HG03039 (cell line): ENCODE data around the gene AKAP6.

Source experiments
- ATAC-seq: cut with Tn5 transposase; IDR thresholded peaks from one replicate; pipeline ENCODE4 v1.9.1; 2021; ENCODE audit warnings: mild to moderate bottlenecking, moderate library complexity; ENCODE audit not compliant: unreplicated experiment

AKAP6 gene

DNA sequence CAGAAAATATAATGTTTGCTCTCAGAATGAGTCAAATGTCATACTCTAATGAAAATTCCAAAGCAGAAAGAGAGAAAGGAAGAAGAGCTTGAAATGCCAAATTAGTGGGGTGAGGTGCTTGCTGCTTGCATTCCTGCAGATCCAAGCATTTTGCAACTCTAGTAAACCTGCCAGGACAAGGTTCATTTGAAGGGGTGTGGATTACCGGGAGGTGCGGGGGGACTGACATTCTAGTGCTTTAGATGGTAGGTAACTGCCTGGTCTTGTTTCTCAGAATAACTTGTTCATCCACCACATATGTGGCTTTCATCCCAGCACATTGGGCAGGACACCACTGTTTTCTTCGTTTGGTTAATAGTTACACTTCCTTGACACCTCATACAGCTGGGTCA lies 144.4 kb downstream of the AKAP6 start:
- ATAC-seq = no peak

DNA sequence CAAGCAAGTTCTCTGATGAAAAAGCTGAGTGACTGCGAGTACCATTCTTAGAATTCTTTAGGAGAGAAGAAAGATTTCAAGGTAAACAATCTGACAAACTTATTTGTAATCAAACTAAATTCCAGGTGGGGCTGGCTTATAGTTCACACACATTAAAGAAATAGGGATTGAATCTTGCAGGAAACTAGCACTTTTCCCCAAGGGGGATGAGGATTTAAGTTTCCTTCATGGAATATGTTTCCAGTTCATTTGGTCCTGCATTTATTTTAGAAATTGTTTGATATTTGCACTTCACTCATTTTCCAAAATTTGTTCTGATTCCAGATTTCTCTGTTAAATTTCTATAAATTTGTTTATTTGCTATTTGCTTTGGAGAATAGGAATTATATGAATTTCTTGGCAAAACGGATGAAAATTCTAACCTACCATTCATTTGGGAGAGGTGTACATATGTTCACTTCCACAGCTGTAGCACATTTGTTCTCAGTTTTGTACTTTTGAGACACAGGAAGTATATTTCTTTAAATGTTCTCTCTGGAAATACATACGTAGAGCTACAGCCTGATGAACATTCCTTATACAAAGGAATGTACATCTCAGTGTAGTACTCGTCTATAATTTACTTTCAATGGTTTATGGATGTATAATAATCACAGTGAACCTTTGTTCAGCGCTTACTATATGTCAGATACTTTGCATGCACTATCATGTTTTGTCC lies 145.5 kb downstream of the AKAP6 start:
- no peak for ATAC-seq

DNA sequence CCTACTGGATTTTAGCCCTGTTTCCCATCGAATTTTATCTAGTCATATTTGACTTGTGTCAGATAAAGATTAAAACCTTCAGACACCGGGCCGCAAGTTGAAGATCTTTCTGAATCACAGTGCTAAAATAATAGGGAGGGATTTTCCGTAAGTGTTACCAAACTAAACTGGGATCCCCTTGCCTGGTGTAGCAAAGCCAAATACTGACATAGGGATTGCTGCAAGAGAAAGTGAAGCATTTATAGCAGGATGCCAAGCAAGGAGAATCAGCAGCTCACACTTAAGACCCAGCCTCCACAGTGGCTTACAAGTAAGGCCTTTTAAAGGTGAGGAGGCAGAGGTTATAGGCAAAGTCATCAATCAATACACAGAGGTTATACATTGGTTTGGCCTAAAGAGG lies 147.4 kb downstream of the AKAP6 start:
- ATAC-seq = no peak

DNA sequence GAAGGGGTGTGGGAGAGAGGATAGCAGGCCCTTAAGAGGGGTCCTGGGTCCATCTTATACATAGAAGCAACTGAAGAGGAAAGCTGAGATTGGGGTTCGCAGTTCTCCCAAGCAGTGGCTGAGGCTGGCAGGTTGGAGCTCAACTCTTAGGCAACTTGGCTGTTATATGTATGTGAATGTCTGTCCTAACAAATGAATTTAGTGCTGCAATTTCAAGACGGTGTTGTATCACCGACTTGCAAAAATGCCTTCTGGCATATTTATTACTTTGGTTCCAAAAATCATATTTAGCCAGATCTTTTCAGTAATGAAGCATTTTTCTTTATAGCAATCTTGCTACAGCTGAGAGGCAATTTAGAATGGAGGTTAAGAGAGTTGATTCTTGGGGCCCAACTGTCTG lies 148.3 kb downstream of the AKAP6 start:
- ATAC-seq = no peak

DNA sequence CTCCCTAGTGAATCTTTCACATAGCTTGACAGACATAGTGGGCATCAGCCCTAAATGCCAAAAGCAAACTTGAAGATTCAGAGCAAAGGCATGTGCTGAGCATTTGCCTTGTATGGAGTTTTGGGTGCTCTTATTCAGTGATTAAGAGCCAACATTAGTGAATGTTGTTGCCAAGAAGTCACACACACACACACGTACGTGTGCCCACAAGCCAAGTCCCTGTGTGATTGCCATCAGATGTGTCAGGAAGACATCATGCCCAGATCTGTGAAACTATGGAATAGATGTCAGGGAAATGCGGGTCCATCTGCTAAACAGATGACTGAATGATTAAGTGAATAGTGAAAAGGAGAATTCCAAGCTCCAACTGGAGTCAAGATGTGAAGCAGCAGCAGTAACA lies 149.0 kb downstream of the AKAP6 start:
- ATAC-seq = no peak

DNA sequence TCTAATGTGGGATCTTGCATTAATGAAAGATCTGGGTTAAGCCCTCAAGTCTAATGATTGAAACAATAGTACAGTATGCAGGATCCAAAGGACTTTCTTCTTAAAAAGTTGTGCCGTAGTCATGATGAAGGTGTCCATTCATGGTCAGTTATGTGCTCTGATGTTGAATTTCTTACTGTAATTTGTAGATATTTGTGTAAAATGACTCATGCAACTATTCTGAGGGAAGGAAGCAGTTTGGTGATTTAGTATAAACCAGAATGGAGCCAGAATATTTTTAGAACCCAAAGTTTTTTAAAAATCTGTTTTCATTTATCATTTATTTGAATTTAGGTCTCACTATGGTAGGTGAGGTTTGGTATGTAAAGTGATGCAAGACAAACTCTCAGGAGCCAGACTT lies 151.2 kb downstream of the AKAP6 start:
- ATAC-seq = no peak

DNA sequence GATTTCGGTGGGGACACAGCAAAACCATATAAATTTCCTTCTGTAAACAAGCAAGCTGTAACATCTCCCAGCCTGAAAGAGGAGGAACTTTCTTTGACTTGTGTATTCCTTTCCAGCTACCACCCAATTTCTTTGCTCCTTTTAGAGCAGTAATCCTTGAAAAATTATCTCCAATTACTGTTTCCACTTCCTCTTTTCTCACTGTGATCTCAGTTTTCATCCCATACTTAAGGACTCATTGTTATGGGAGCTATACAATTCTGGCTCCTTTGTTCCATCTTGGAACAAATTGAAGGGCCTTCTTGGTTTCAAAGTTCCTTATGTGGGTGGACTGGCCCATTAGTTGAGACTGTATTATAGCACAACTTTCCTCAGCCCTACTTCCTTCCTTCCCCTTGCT lies 152.6 kb downstream of the AKAP6 start:
- ATAC-seq = no peak

DNA sequence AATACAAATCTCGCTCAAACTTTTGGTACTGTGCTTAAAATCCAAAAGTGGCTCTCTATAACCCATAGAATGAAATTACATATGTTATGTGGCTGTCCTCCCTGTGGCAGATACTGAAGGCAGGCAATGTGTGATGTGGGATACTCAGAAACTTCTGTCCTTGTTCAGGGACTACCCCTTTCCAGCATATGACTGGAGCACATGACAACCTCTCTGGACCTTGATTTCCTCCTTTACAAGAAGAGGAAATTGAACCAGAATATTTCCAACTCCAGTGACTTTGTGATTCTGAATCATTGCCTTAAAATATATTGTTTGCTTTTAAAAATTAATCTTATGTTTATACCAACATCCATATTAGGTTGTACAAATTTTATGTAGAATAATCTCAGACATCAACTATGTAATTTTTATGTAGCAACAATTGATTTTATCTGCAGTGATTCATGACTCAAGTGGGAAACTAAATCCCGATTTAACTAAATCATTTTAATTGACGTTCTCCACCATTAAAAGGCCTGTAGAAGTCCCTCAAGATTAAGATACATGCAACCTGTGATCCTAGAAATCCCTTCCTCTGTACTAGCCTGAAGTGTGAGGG lies 162.4 kb downstream of the AKAP6 start:
- ATAC-seq = no peak

DNA sequence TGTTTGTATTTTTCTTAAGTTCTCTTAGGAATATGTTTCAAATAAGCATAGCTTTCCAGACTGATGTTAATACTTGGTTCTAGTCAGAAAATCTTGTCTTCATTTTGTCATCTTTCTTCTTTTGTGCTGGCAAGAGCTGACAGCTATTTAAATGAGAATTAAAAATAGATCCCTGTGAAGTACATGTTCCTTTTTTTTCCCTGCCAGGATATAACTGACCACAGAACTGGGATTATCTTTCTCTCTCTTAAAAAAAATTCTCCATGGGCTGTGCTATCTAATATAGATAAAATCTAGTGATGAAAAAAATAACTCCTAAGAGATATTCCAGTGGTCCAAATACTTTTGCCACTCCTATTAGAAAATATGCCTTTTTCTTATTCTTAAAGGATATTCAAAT lies 163.4 kb downstream of the AKAP6 start:
- ATAC-seq = no peak

DNA sequence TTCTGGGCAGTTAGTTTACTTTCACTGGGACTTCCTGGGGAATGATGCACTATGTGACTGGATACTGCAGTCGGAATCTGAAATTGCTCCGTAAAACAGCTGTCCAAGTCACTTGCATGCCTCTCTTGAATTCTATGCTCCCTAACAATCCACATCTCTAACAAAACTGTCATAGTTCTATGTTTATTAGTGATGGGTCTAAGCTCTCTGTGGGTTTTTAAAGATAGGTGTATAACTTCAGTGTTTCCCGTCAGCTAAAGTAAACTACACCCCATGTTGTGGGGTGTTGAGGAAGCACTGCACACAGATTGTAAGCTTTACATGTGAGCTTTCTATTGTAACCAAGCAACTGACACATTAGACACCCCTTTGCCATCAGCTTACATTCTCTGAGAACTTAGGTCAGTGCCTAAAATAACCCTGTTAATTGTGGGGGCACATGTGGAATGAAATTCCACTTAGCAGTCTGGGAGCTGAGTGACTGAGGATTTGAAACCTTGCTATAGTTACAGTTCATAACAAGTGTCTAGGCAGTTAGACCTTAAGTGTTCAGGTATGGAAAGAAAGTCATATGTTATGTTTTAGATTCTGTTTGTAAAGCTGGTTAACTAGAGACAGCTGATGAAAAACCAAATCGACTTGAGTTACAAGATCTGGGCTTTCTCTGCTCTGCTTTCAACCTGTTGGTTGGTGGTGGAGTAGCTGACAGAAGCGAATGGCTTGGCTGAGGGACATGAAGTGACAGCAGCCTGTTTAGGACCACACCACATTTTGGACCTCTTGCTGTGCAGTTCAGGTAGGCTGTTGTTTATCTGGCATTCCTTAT lies 165.7 kb downstream of the AKAP6 start:
- no peak for ATAC-seq

DNA sequence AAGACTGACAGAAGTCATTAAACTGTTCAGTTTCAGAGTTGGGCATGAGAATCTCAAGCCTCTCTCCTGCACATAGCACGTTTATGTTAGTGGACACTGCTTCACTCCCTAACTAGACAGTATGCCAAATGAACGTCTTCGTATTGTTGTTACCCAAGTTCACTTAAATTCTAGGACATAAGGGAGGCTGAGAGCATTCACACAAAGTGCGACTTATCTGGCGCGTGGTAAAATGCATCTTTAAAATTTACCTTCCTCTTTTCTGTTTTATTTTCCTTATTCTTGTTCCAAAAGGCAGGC lies 166.3 kb downstream of the AKAP6 start:
- ATAC-seq = no peak

DNA sequence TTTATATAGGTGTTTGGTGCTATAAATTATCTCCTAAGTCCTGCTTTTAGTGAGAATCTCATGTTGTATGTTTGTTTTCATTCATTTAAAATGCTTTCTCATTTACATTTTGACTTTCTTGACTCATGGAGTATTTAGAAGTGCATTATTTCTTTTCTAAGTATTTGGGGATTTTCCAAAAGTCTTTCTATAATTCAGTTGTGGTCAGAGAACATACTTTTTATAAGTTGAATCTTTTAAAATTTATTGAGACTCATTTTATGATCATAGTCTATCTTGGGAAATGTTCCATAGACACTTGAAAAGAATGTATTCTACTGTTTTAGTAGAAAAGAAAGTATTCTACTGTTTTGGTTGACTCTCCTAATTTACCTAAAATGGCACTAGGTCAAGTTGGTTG lies 168.2 kb downstream of the AKAP6 start:
- ATAC-seq = no peak

DNA sequence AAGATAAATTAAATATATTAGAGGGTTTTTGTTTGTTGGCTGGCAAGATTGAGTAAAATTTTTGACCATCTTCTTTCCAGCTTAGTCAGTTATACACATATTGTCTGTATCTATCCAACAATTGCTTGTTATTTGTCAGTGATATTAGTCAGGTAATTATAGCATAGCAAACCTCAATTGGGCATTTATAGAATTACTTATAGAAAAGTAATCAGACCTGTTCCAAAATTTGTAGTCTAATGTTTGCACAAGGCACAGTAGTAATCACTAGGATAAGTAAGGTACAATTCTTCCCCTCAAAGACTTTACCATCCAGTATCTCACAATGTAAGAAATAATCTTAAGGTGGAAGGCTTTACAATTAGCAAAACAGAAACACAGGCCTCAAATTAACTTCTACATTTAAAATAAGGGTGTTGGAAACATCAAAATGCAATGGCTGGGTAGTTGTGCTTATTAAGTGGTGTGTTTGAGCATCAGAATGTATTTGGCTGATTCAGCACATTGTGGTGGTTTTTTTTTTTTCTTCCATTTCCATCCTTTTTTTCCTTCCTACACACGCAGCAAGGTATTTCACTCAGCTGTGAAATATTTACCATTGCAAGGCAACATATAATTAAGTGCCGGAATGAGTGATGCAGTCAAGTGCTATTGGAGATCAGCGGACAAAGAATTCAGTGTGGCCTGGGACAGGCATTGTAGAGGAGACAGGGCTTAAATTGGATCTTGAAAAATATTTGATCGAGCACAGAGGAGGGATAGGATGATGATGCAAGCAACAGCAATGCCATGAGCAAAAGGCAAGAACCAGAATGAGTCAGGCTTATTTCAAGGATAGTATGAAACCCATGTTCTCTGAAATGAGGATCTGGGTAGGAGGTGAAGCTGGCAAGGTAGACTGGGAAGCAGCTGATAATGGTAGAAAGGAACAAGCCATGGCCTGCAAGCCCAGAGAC lies 178.2 kb downstream of the AKAP6 start:
- no peak for ATAC-seq

DNA sequence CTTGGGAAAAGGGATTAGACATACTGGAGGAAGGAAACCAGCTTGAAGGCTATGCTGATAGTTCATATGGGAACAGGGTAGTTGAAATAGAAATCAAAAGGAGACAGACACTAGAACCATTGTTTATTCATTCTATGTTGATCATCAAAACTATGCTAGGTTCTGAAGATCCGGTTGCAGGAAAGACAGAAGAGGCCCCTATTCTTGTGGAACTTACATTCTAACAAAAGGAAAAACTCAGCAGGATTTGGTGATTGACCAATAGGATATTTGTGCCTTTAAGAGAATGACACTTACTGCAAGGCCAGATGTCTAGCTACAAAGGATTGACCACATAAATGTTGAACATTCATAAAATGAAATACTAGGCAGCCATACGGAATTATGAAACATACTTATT lies 179.2 kb downstream of the AKAP6 start:
- no peak for ATAC-seq

DNA sequence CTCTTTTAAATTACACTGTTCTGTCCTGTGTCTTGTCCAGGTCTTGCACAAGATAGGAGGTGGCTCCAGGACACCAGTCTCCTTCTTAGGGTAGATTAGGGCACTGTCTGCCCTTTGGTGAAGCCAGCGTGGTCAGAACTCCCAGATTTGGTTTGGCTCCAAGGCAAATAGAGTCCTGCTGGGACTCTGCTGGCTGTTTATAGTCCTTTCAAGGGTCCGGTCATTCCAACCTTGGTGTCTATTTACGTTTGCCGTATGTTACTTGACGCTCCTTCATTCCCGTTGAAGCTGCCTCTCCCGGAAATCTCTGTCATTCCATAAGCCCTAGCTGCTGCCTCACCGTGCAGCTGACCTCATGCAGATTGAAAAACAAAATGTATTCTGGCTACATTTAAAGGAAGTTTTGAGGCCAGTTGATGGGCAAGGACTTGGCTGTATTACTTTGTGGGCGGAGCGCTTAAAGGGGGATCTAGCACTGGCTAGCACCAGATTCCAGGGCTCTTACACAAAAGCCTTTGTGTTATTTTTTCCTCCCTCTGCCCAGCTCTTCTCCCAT lies 180.6 kb downstream of the AKAP6 start:
- ATAC-seq = no peak

DNA sequence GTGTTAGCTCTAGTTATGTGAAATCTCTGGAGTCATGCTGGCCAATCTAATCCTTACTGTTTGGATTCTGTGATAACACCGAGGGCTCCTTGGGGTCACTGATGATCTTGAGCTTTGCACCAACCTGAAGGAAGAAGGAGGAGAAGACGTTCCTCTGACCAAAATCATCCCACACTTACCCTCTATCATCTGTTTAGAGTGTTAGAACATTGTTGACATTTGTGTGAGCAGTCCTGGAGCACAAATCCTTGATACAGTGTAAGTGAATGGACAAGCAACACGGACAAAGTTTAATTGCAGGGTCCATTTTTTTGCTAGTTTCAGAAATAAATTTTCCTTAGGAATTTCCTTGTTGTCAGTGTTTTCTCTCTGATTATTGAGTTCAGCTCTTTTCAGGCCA lies 181.7 kb downstream of the AKAP6 start:
- no peak for ATAC-seq

DNA sequence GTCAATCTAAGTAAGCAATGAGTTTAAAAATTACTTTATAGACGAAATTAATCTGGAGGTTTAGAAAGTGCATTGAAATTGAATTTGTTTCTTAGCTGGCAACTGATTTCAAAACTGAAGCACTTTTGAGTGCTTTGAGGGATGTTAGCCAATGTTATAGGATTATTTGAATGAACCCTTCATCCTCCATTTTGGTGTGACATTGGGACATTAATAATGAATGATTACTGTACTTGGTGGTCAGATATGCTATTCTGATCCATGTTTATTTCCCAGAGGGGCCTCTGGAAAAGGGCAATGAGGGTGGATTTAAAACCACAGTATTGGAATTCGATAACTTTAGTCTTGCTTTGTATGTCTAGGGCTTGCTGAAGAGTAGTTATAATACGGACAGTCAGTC lies 183.2 kb downstream of the AKAP6 start:
- no peak for ATAC-seq

DNA sequence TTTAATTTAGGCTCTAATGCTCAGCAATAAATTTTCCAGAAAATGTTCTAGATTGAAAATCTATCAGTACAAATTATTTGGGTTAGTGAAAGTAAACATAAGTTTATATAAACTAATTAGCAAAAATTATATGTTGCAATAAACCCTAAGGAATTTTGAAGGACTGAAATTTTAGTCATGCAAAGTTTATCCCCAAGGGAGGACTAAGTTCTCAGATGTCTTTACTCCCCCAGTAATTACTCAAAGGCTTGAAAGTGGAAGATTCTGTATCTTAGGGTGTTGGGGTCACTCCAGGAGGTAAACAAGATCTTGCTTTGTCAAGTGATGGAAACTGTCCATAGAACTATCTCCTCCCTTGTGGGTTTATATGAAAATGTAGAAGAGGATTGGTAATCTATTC lies 183.7 kb downstream of the AKAP6 start:
- ATAC-seq = no peak

DNA sequence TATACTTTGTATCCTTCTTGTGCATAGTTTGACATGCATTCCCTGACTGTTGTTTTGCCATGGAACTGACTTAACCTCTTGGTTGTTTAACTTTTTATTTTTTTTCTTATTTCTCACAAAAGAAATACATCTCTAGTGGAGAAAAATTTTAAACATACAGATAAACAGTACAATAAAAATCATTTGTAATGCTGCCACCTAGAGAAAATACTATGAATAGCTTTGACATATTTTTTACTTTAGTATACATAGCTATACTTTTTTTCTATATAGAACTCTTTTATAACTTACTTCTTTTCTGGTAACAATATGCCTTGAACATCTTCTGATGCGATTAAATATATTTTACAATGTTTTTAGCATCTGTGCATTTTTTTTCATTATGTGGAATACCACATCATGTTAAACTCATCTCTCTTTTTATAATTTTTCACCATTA lies 184.5 kb downstream of the AKAP6 start:
- ATAC-seq = no peak

DNA sequence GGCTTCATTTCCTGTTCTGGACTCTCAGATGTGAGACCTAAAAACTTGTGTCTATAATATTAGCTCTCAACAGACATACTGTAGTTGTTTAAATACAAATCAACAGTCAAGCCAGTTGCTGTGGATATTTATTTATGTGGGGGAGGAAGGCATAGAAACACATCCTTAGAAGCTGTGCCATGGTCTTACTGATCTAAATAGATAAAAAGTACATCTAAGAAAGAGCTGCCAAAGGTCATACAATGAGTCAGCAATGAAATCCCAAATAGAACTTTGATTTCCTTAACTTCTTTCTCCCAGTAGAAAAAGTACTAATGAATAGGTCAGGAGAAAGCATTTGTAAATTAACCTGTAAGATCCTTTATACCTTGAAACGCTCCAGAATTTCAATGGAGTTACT lies 185.1 kb downstream of the AKAP6 start:
- no peak for ATAC-seq

DNA sequence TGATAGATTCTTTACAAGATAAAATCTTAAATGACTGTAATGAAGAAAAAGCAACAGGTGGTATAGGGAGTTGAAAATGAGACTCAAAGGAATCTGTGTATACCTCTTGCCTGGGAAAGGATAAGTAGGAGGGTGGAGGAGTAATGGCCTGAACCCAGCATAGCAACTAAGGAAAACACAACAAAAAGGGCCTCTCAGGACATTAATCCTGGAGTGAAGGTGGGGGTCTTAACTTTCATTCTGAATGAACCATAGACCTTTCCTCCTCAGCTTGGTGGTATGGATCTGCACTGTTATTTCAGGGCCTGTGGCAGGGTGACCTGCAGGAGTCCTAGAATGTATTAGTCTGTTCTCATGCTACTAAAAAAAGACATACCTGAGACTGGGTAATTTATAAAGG lies 185.6 kb downstream of the AKAP6 start:
- no peak for ATAC-seq
